HG03095 (cell line): ENCODE results near the gene PALM3.

Experiments used
- ATAC-seq: cut with Tn5 transposase; IDR thresholded peaks from one replicate; pipeline ENCODE4 v1.9.1; 2021; ENCODE audit warnings: moderate library complexity; ENCODE audit not compliant: unreplicated experiment

Gene PALM3

DNA sequence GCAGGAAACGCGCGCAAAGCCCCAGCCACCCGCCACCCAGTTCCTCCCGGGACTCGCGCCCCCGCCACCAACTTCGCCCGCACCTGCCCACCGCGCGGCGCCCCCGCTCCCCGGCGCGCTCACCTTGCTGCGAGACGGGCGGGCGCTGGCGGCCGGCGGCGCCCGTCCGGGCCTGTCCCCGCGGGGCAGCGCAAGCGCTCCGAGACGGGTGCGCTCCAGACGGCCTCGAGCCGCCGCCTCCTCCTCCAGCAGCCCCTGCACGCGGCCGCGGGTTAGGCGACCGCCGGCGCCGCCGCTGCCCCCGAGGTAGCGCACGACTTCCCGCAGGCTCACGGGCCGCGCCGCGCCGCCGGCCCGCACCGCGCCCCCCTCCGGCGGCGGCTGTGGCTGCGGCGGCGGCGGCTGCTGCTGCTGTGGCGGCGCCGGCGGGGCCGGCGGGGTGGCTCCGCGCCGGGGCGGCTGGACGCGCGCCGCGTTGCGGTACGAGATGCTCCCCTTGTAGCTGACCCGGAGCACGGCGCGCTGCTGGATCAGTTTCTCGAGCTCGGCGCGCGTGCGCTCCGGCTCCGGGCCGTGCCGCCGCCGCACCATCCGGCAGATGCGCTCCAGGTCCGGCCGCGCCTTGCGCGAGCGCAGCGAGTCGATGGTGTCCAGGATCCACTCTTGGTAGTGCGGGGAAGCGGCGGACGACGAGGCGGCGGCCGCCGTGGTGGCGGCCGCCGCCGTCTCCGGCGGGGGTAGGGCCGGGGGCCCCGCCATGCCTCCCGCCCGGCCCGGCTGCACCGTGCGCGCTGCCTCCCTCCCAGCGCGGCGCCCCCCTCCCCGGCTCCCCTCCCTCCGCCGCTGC is 28.0 kb upstream of the PALM3 start:
- ATAC-seq, result no peak

DNA sequence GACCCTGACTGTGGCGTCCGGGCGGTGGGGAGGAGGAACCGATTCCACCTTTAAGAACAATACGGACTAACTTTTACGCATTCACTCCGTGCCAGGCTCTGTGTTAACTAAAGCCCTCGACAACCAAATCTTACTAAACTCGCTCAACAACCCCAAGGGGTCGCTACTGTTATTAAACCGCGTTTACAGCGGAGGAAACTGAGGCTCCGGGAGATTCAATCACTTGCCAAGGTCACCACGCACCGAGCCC is 27.5 kb upstream of the PALM3 start:
- no peak for ATAC-seq

DNA sequence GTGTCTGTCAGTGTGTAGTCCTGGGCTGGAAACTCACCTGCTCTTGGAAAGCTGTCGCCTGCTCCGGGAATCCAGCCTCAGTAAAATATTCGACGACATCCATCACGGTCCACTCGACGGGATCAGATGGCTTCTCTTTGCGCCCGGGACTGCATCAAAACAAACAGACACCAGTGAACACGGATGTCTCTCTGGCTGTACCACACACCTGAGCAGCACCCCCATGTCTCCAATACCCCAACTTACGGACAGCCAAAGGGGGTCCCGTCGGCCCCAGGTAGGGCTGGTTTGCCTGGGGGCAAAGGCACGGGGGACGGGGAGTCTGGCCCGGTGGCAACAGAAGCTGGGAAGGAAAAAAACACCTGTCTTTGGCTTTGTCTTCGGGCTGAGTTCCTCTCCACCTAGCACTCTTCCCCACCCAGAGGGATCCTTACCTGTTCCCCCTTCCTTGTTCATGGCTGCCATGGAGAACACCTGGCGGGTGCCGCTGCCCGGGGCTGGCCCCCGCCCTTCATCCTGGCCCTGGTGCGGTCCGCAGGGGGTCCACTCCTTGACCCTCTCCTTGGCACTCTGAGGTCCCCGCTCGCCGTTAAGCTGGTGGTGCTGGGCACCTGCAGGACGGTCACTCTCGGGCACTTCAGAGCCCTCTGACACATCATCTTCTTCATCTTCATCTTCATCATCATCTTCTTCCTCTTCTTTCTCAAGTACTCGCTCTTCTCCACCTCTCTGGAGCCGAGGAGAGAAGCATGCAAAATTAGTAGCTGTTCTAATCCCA is 26.9 kb upstream of the PALM3 start:
- ATAC-seq, result no peak

DNA sequence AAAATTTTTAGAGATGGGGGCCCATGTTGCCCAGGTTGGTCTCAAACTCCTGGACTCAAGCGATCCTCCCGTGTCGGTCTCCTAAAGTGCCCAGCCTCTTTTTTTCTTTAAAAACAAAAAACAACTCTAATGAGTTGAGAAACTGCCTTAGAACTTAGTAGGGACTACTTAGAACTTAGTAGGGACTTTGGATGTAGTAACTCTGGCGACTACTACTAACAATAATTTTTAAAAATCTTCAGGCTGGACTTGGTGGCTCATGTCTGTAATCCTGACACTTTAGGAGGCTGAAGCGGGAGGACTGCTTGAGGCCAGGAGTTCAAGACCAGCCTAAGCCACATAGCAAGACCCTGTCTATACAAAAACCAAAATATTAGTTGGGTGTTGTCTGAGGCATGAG is 24.2 kb upstream of the PALM3 start:
- no peak for ATAC-seq

DNA sequence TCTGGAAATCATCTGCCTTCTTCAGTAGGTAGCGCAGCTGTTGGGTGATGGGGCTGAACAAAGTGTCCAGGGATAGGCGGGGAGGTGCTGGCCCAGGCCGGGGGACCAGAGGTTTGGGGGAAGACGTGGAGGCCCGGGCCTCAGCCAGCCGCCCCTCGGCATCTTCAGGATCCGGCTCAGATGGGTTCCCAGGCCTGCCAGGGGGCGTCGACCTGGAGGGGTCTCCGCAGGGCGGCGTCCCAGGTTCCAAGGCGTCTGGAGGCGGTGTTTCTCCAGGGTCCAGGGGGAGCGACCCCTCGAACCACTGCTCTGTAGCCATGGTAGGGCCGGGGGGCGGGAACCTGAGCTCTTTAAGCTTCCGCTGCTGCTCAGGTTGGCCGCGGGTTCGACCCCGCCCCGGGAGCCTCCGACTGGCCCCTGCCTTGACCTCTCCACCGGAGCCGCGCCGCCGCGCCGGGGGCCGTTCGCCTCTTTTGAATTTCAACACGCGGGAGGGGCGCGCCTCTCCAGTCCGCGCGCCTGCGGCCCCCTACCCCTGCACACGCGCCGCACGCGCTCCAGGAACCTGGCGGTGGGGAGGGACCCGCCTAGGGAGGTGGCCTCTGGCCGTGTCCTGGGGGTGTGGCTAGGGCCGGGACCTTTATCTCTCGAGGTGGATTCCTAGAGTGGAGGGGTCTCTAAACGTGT is 23.6 kb upstream of the PALM3 start, which contains the start of gene C19orf67:
C19orf67 (minus strand) TSS at position 475 of the 687 bp plus-strand sequence; CDS start at position 319, 156 bp downstream.
- no peak for ATAC-seq

DNA sequence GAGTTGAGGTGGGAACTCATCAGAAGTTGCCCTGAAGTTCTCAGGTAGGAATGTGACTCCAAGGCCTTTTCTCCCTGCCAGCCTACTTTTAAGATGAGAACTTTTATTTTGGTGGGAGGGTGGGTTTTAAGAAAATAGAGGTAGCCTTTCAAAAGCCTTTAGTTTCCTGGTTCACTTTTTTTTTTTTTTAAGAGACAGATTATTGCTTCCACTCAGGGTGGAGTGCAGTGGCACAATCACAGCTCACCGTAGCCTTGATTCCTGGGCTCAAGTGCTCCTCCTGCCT is 20.7 kb upstream of the PALM3 start:
- ATAC-seq, result no peak

- ATAC-seq, result no peak
Measured at GRCh38 chr19:14081797-14082674, 20.2 kb upstream of the PALM3 start.

DNA sequence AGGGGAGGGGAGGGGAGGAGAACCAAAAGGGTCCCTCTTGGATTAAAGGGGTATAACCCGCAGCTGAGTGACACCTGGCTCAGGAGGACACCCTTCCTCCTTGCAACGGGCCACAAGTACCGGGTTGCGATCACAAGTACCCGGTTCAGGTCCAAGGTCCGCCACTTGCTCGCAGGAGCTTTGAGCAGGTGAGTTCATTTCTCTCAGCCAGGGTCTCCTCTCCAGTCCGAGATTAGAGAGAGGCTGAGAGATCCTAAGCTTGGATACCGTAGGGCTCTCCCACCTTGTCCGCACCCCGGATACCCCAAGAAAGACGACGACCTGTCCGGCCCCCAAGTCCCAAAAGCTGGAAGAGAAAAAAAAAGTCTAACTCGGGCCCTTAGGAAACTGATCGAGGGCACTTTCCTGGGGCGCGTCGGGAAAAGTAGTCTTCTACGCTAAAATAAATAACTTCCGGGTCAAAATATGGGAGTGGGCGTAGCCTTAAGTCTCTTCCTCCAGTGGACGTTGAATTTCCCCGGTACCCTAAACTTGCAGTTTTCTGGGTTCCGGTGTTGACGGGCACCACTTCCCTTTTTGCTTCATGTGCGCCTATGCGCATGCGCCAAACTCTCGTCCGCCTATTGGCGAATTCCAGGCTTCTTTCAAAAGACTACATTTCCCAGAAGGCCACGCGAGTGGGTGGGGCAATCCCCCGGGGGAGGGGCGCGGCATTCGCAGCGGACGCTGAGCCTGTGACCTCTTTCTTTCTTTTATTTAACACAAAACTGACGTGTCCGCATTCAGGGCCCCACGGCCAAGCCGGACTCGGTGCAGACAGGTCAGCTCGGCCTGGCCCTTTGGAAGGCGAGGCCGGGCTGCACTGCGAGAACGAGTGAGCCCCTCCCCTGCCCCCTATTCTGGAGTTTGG is 19.3 kb upstream of the PALM3 start:
- ATAC-seq, result peak; percentile 64

- ATAC-seq, result no peak
Measured at GRCh38 chr19:14078411-14078810, 16.5 kb upstream of the PALM3 start.

DNA sequence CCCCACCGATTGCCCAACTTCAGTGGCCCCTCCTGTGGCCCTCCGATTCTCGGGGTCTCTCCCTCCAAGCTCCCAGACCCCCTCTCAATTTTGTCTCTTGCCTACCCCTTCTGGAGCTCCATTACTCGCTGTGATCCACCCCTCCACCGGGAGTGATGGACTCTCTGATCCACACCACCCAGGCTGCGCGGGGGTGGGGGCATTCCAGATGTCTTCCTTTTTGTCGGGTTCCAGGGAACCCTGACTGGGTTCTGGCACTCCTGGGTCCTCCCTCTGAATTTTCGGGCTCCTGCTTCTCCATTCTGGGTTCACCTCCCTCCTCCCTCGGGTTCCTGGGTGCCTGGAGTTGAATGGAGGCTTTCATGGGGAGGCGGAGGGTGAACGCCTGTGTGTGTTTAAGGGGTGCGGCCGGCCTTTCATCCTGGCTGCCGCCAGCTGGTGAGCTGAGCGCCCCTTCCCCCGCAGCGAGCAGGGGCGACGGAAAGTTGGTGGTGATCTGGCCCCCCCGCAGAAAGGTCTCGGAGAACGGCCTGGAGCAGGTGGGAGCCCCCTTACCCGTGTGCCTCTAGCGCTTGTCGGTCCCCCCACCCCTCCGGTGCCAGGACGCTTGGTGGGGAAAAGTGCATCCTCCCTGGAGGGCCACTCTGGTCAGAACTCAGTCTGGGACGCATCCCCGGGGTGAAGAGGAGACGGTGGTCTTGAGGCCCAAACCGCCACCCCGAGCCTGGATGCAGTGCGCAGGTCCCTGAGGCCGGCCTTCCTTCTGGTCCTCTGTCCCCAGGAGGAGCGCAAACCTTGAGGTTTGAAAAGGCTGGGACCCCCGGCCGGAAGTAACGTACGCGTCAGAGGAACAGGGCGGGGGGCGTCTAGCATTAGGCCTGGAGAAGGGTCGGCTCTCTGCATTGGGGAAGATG is 12.3 kb upstream of the PALM3 start:
- no peak for ATAC-seq

DNA sequence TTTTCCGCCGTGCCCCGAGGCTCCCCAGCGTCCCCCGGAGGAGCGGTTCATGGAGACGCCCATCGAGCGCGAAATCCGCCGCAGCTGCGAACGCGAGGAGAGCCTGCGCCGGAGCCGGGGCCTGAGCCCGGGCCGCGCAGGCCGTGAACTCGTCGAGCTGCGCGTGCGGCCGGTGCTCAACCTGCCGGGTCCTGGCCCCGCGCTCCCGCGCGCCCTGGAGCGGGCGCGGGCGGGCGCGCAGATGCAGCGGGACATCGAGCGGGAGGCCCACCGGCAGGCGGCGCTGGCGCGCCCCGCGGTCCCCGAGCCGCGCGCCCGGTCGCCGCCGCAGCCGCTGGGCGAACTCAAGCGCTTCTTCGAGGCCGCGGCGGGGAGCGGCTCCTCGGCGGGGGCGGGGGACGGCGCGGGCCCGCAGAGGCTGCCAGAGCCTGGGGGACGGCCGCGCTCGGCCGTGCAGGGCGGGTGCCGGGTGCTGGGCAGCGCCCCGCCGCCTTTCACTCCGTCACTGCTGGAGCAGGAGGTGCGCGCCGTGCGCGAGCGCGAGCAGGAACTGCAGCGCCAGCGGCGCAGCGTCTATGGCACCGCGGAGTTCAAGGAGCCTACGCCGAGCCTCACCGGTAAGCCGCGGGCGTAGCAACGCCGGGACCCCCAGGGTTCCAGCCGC is 11.5 kb upstream of the PALM3 start:
- ATAC-seq, result no peak

DNA sequence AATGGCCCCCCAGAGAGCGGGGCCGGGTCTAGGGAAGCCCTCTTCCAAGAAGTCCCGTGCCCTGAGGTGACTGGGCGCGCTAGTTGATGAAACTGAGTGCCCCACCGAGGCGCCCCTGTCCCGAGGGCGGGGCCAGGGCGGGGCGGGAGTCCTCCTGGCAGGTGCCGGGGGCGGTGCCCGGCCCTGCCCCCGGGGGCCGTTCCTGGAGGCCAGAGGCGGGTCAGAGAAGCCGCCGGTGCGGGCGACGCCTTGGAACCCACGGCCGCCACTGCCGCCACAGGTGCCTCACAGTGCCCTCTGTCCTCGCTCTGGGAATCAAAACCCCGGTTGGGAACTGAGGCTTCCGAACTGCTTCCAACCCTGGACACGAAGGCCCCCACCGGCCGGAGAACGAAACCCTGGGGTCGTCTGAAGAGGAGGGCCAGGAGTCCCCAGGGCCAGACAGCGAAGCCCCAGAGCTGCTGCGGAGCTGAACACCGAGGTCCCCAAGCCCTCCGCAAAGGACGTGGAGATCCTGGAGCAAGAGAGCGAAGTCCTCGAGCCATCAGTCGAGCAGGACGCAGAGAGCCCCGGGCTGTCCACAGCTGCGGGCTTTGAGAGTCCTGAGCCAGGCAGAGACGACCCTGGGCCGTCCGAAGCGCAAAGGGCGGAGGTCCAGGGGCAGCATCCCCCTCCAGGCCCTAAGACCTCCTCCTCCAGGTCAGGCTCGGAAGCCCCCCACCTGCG is 10.8 kb upstream of the PALM3 start, which contains the start of gene MISP3:
MISP3 (plus strand) TSS at position 252 of the 726 bp plus-strand sequence. CDS start 524 bp downstream, outside the sequence.
- ATAC-seq, result no peak

DNA sequence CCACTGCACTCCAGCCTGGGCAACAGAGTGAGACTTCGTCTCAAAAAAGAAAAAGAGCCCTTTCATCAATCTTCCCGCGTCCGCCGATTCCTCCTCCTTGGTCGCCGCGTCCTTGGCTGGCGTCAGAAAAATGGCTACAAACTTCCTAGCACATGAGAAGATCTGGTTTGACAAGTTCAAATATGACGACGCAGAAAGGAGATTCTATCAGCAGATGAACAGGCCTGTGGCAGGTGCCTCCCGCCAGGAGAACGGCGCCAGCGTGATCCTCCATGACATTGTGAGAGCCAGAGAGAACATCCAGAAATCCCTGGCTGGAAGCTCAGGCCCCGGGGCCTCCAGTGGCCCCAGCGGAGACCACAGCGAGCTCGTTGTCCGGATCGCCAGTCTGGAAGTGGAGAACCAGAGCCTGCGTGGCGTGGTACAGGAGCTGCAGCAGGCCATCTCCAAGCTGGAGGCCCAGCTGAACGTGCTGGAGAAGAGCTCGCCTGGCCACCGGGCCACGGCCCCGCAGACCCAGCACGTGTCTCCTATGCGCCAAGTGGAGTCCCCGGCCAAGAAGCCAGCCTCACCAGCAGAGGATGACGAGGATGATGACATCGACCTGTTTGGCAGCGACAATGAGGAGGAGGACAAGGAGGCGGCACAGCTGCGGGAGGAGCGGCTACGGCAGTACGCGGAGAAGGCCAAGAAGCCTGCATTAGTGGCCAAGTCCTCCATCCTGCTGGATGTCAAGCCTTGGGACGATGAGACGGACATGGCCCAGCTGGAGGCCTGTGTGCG is 8.6 kb upstream of the PALM3 start:
- no peak for ATAC-seq

DNA sequence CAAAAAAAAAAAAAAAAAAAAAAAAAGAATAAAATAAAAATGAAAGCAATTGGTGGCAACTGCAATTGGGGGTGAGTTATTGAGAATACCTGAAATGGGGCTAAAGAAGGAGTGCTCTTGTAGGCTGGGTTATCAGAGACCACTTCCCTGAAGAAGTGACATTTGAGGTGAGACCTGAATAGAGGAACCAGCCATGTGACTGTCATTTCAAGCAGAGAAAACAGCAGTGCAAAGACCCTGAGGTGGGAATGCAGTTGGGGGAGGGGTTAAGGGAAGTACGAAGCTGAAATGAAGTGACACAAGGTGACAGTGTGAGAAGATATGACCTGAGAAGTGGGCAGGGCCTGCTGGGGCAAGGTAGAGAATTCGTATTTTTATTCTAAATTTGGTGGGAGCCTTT is 4.3 kb upstream of the PALM3 start:
- no peak for ATAC-seq

DNA sequence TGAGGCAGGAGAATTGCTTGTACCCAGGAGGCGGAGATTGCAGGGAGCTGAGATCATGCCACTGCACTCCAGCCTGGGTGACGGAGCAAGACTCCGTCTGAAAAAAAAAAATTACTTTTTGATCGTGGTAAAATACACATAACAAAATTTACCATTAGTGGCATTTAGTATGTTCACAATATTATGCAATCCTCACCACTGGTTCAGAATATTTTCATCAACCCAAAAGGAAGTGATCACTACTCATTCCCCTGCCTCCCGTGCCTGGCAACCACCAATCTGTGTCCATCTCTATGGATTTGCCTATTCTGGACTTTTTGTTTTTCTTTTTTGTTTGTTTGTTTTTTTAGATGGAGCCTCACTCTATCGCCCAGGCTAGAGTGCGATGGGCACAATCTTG is 1.2 kb upstream of the PALM3 start:
- ATAC-seq, result no peak

DNA sequence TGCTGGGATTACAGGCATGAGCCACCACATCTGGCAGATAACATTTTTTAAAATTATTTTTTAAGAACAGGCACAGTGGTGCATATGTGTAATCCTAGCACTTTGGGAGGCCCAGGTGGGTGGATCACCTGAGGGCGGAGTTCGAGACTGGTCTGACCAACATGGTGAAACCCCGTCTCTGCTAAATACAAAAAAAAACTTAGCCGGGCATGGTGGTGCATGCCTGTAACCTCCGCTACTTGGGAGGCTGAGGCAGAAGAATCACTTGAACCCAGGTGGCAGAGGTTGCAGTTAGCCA is 631 bp upstream of the PALM3 start:
- no peak for ATAC-seq

GRCh38 chr19:14061081-14061749 is 661 bp downstream of the PALM3 start:
- ATAC-seq, result no peak
